ENCODE data around the gene CDK10.

DNA sequence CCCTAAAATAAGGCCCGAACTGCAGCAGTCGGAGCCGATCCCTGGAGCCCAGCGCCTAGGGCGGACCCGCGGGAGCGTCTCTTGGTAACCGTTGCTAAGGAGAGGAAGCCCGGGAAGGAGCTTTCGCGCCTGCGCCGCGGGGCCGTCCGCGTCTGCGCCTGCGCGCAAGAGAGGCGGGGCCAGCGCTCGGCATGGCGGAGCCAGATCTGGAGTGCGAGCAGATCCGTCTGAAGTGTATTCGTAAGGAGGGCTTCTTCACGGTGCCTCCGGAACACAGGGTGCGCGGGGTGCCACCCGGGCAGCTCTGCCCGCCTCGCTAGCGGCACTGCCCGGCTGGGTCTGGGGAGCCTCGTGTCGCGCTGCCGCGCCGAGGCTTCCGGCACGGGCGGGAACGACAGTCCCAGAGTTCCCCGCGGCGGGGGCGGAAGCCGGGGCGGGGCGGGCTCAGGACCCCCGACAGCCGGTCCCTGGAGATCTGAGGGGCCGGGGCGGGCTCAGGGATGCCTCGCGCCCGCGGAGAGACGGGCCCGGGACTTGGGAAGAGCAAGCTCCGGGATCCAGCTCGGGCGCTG, at the start of gene CDK10:
- TF ChIP-seq CTCF (IDR thresholded peaks at IDR 0.05), result no peak
- TF ChIP-seq POLR2A (IDR thresholded peaks at IDR 0.05), result peak in 1 of 2 donors; percentile 49
- peak; percentile 63 to 96 for TF ChIP-seq POLR2AphosphoS5 (IDR thresholded peaks at IDR 0.05; ENCODE audit: insufficient read depth in 1 of 2, low read depth in 1 of 2)
